Measurements from ENCODE around the gene MBNL1.

MBNL1 gene

GRCh38 chr3:152253514-152253913 is 15.2 kb upstream of the MBNL1 start:
- no peak for DNase-seq

- DNase-seq, result no peak
These were observed 14.7 kb upstream of the MBNL1 start for GRCh38 chr3:152254041-152254440.

GRCh38 chr3:152255290-152255689 is 13.4 kb upstream of the MBNL1 start:
- DNase-seq, result no peak

GRCh38 chr3:152256851-152257562 is 11.7 kb upstream of the MBNL1 start:
- no peak for DNase-seq

- DNase-seq, result peak; percentile 69
These were observed 11.1 kb upstream of the MBNL1 start for GRCh38 chr3:152257563-152258035.

- DNase-seq, result peak; percentile 81
These were observed 10.0 kb upstream of the MBNL1 start for GRCh38 chr3:152258448-152259393.

GRCh38 chr3:152259468-152259867 is 9.3 kb upstream of the MBNL1 start:
- DNase-seq, result no peak

- DNase-seq, result no peak
These were observed 8.7 kb upstream of the MBNL1 start for GRCh38 chr3:152260026-152260425.

GRCh38 chr3:152260529-152260928 is 8.2 kb upstream of the MBNL1 start:
- no peak for DNase-seq

- DNase-seq, result no peak
These were observed 7.4 kb upstream of the MBNL1 start for GRCh38 chr3:152261329-152261728.

- no peak for DNase-seq
These were observed 5.0 kb upstream of the MBNL1 start for GRCh38 chr3:152263711-152264110.

GRCh38 chr3:152264378-152264777 is 4.4 kb upstream of the MBNL1 start:
- no peak for DNase-seq

- no peak for DNase-seq
These were observed 2.3 kb upstream of the MBNL1 start for GRCh38 chr3:152266221-152266995.

- no peak for DNase-seq
These were observed 736 bp upstream of the MBNL1 start for GRCh38 chr3:152267831-152268554.

GRCh38 chr3:152269056-152269830 is 514 bp downstream of the MBNL1 start:
- peak; percentile 77 for DNase-seq

GRCh38 chr3:152269831-152270734 is 1.4 kb downstream of the MBNL1 start:
- DNase-seq, result peak; percentile 64

GRCh38 chr3:152270937-152271336 is 2.2 kb downstream of the MBNL1 start:
- no peak for DNase-seq

- DNase-seq, result no peak
These were observed 2.9 kb downstream of the MBNL1 start for GRCh38 chr3:152271501-152272236.

GRCh38 chr3:152272771-152273242 is 4.1 kb downstream of the MBNL1 start:
- peak; percentile 47 for DNase-seq

- no peak for DNase-seq
These were observed 8.0 kb downstream of the MBNL1 start for GRCh38 chr3:152276681-152277080.

All from CD4-positive, alpha-beta T cell treated with Interleukin-12 subunit alpha and Interleukin-12 subunit beta, for 1 hour (primary cell).